Liver (tissue), 9 donors: ENCODE measurements around the gene DPP6. TPM values are rescaled to one million over a fixed set of nuclear protein-coding genes. Genes with fewer than 3 reads are reported as not detected.
"Not testable (repeated sequence)": the region's sequence is repeated elsewhere in the genome, so short reads cannot be mapped to it uniquely, and the experiment has no call there.

Experiments
- DNase-seq: peaks from one replicate; pipeline ENCODE4 v3.0.0-alpha.2; 2017; ENCODE audit warnings: low spot score
- H3K27ac ChIP-seq, 2 donors: one replicate each; pipeline ENCODE4 v1.7.0; 2013; ENCODE audit warnings: inconsistent platforms in 2 of 2, low read length in 2 of 2, control low read depth in 1 of 2, low read depth in 1 of 2, mild to moderate bottlenecking in 1 of 2
- H3K27me3 ChIP-seq, 4 donors: one replicate each; pipeline versions ENCODE4 v1.6.1 to v1.7.0; 2013; ENCODE audit warnings: low read length in 3 of 4, inconsistent platforms in 1 of 4, mild to moderate bottlenecking in 1 of 4, moderate library complexity in 1 of 4; ENCODE audit not compliant: control insufficient read depth in 4 of 4, insufficient read depth in 4 of 4
- H3K36me3 ChIP-seq, 4 donors: one replicate each; pipeline versions ENCODE4 v1.6.1 to v1.7.0; 2013; ENCODE audit warnings: low read length in 3 of 4, mild to moderate bottlenecking in 3 of 4, low read depth in 1 of 4, moderate library complexity in 1 of 4; ENCODE audit not compliant: control insufficient read depth in 4 of 4, insufficient read depth in 3 of 4
- H3K4me1 ChIP-seq, 4 donors: one replicate each; pipeline versions ENCODE4 v1.6.1 to v1.7.0; 2013; ENCODE audit warnings: low read length in 3 of 4, mild to moderate bottlenecking in 3 of 4, moderate library complexity in 1 of 4; ENCODE audit not compliant: control insufficient read depth in 4 of 4, insufficient read depth in 4 of 4
- H3K4me3 ChIP-seq, 3 donors: one replicate each; pipeline versions ENCODE4 v1.6.1 to v1.7.0; 2013; ENCODE audit warnings: low read length in 3 of 3, control low read depth in 1 of 3, low read depth in 1 of 3, mild to moderate bottlenecking in 1 of 3
- H3K9ac ChIP-seq, 2 donors: one replicate each; pipeline ENCODE4 v1.7.0; 2013; ENCODE audit warnings: low read length in 2 of 2, mild to moderate bottlenecking in 2 of 2, moderate library complexity in 2 of 2, control low read depth in 1 of 2, low read depth in 1 of 2
- H3K9me3 ChIP-seq, 4 donors: one replicate each; pipeline versions ENCODE4 v1.6.1 to v1.7.0; 2013; ENCODE audit warnings: low read length in 3 of 4; ENCODE audit not compliant: control insufficient read depth in 4 of 4
- WGBS: extraction: QIAGEN DNeasy Blood & Tissue Kit; methylation state at CpG from one replicate; pipeline ENCODE4 v1.1.7; 2013; 5-methylcytosine and 5-hydroxymethylcytosine counted together
- polyA plus RNA-seq, 2 donors: library from polyadenylated mRNA; stranded (reverse) in 1 of 2; unstranded in 1 of 2; fragments of 200-250 nt in 1 of 2; fragments of >200 nt in 1 of 2; fragmentation: Nextera tagmentation in 1 of 2; extraction: Ambion mirVana in 1 of 2; gene quantifications; one replicate each; pipeline versions ENCODE4 v1.2.1 to v1.2.3, GENCODE V29; 2013 to 2015
- total RNA-seq, 2 donors: library from RNA; depleted of rRNA; stranded (reverse); fragments of >200 nt; gene quantifications; one replicate each; pipeline ENCODE4 v1.2.3, GENCODE V29; 2014
- donor health status: healthy.
- donor health status: healthy.
- donor health status: healthy.
- donor health status: healthy.
- donor health status: healthy.

Gene DPP6
- total RNA-seq, result not detected
- polyA plus RNA-seq, result under 1 TPM in 1 of 2 donors, not detected in 1; 0.01 TPM

GRCh38 chr7:154051643-154052529 is at the start of gene DPP6:
Gene DPP6, plus strand, starts transcription at chr7:154052398.
- not testable (repeated sequence) for H3K9ac ChIP-seq, H3K36me3 ChIP-seq, H3K4me3 ChIP-seq, H3K27ac ChIP-seq, H3K4me1 ChIP-seq, DNase-seq, H3K27me3 ChIP-seq, H3K9me3 ChIP-seq
- 4% methylated on average over 68 of the region's 81 CpGs for WGBS

GRCh38 chr7:154009423-154009911 is 42.7 kb upstream of the DPP6 start:
- not testable (repeated sequence) for DNase-seq, H3K36me3 ChIP-seq, H3K27me3 ChIP-seq, H3K9ac ChIP-seq, H3K4me3 ChIP-seq, H3K4me1 ChIP-seq, H3K27ac ChIP-seq, H3K9me3 ChIP-seq
- 59% methylated on average over 2 of the region's 3 CpGs for WGBS

GRCh38 chr7:154010726-154011568 is 41.3 kb upstream of the DPP6 start:
- H3K4me1 ChIP-seq, H3K9ac ChIP-seq, H3K9me3 ChIP-seq, DNase-seq, H3K27me3 ChIP-seq, H3K4me3 ChIP-seq, H3K36me3 ChIP-seq, H3K27ac ChIP-seq: not testable (repeated sequence)
- 67% methylated on average over 4 of the region's 4 CpGs for WGBS

- WGBS, result 67% methylated on average over 3 of the region's 3 CpGs
- H3K9me3 ChIP-seq, H3K4me1 ChIP-seq, H3K4me3 ChIP-seq, H3K9ac ChIP-seq, H3K36me3 ChIP-seq, H3K27me3 ChIP-seq, DNase-seq, H3K27ac ChIP-seq: not testable (repeated sequence)
These were observed 39.4 kb upstream of the DPP6 start for GRCh38 chr7:154012800-154013199.

- not testable (repeated sequence) for H3K9ac ChIP-seq, H3K27ac ChIP-seq, H3K4me1 ChIP-seq, DNase-seq, H3K27me3 ChIP-seq, H3K9me3 ChIP-seq, H3K4me3 ChIP-seq, H3K36me3 ChIP-seq
- whole genome bisulfite sequencing, result 73% methylated on average over 6 of the region's 6 CpGs
These were observed 36.6 kb upstream of the DPP6 start for GRCh38 chr7:154015636-154016035.

GRCh38 chr7:154018354-154018753 is 33.8 kb upstream of the DPP6 start:
- not testable (repeated sequence) for H3K27ac ChIP-seq, H3K9ac ChIP-seq, DNase-seq, H3K4me3 ChIP-seq, H3K36me3 ChIP-seq, H3K27me3 ChIP-seq, H3K9me3 ChIP-seq, H3K4me1 ChIP-seq
- WGBS, result 67% methylated on average over 2 of the region's 2 CpGs

GRCh38 chr7:154027805-154028204 is 24.4 kb upstream of the DPP6 start:
- not testable (repeated sequence) for DNase-seq, H3K9me3 ChIP-seq, H3K4me3 ChIP-seq, H3K9ac ChIP-seq, H3K27me3 ChIP-seq, H3K27ac ChIP-seq, H3K36me3 ChIP-seq, H3K4me1 ChIP-seq
- whole genome bisulfite sequencing, result 79% methylated on average over 8 of the region's 8 CpGs

GRCh38 chr7:154030476-154031080 is 21.6 kb upstream of the DPP6 start:
- WGBS, result 64% methylated on average over 11 of the region's 11 CpGs
- H3K27ac ChIP-seq, result not testable (repeated sequence)

More at GRCh38 chr7:154030476-154031080, 21.6 kb upstream of the DPP6 start:
- H3K9ac ChIP-seq, H3K9me3 ChIP-seq, DNase-seq, H3K27me3 ChIP-seq, H3K36me3 ChIP-seq, H3K4me3 ChIP-seq, H3K4me1 ChIP-seq: not testable (repeated sequence)
